ENCODE results near the gene RIN3.

RIN3 gene

DNA sequence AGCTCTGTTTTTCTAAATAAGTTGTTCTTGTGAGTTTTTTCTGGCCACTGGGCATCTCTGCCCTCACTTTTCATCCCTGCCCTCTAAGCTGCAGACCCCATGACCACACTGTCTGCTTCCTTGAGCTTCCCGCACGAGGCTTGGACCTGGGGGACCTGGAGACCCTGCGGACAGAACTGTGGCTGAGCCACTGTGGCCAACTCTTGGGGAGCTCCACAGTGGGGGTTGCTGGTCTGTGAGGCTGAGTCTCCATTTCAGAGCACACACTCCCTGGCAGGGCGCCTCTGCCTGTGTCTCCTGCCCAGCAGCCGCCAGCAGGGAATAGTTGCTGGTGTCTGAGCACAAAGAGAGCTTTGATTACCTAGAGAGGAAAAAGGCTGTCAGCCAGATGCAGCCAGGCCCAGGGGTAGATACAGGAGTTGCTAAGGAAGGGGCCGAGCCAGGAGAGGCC, 13.1 kb upstream of the RIN3 start:
- H3K36me3 ChIP-seq, result no peaks in the 10 kb centered on the region
- no peaks in the 10 kb centered on the region for H3K9me3 ChIP-seq (replicated peaks in 1 of 11)
- no peaks in the 10 kb centered on the region for H4K20me1 ChIP-seq
- H3K9ac ChIP-seq, result peak overlapping the region in 1 of 11 experiments; percentile 14; a peak in 1 of 22 replicates
- H3K4me2 ChIP-seq, result peak overlapping the region in 8 of 11 experiments; percentile 27 to 61 (median 50); a peak in 15 of 22 replicates
- no peak for TF ChIP-seq Cebpa-rat (IDR thresholded peaks at IDR 0.05)
- peaks cover 20 to 33% (median 31%) of the 10 kb centered on the region in 10 experiments for H3K4me1 ChIP-seq
- no peak overlapping the region for H3K27ac ChIP-seq
- H3K4me3 ChIP-seq, result no peak overlapping the region
- peaks cover 0 to 37% (median 0%) of the 10 kb centered on the region in 11 experiments; a peak in 3 of 22 replicates for H3K27me3 ChIP-seq

DNA sequence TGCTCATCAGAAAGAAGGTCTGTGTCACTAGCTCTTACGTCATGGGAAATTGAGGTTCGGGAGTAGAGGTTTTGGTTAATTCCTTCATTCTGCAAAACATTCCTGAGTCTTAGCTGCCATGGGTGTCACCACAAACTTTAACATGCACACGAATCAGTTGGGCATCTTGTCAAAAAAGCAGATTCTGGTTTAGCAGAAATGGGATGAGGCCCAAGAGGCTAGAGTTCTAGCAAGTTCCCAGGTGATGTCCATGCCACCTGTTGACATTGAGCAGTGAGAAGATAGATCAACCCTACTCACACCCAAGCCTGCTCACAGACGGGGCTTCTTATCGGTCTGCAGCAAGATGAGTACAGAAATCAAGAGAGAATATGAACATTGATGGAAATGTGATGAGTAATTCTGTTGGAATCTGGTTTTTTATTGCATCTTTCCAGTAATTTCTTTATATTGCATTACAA, 11.7 kb upstream of the RIN3 start:
- H3K4me2 ChIP-seq, result no peak overlapping the region
- H3K36me3 ChIP-seq, result no peaks in the 10 kb centered on the region
- H3K4me1 ChIP-seq, result peaks cover 24 to 39% (median 36%) of the 10 kb centered on the region in 10 experiments
- peaks cover 0 to 11% (median 0%) of the 10 kb centered on the region in 11 experiments; a peak in 3 of 22 replicates for H4K20me1 ChIP-seq
- H3K9ac ChIP-seq, result no peak overlapping the region
- H3K9me3 ChIP-seq (replicated peaks in 1 of 11), result no peaks in the 10 kb centered on the region
- H3K27me3 ChIP-seq, result peaks cover 0 to 37% (median 0%) of the 10 kb centered on the region in 11 experiments; a peak in 3 of 22 replicates
- H3K4me3 ChIP-seq, result no peak overlapping the region
- no peak for TF ChIP-seq Cebpa-rat (IDR thresholded peaks at IDR 0.05)
- no peak overlapping the region for H3K27ac ChIP-seq

DNA sequence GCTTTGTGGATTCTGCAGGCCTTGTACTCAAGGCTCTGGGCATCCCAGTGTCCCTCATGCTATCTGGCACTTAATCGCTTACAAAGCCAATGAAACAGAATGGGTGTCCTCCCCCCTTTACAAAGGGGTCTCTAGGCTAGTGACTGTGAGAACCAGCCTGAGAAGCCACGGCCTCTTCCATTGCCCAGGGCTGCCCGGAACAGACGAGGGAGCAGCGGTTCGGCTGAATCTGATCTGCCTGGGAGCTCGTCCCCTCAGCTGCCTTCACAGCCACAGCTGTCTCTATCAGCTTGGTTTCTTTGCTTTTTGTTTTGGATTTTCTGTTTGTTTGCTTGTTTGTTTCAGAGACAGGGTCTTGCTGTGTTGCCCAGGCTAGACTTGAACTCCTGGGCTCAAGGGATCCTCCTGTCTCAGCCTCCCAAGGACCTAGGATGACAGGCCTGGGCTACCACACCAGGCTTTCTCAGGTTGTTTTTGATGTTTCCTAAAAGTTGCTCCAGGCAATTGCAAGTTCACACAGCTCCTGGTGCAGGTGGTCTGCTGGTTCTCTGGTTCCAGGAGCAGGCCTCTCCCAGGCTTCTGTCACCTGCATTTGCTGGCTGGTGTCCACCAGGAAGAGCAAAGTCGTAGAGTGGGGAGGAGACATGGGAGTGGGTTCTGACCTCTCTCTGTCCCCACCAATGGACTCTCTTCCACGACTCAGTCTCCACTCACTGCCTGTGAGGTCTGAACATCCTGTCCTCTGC, 10.9 kb upstream of the RIN3 start:
- Histone ChIP-seq H3K27me3 (peaks cover 0 to 35% (median 0%) of the 10 kb centered on the region in 11 experiments; a peak in 3 of 22 replicates), H3K9ac (no peak overlapping the region), H3K27ac (no peak overlapping the region), H3K36me3 (no peaks in the 10 kb centered on the region), H3K4me2 (no peak overlapping the region), H3K4me3 (no peak overlapping the region), H3K4me1 (peaks cover 32 to 40% (median 36%) of the 10 kb centered on the region in 10 experiments), H4K20me1 (peaks cover 0 to 16% (median 0%) of the 10 kb centered on the region in 11 experiments; a peak in 3 of 22 replicates), H3K9me3 (replicated peaks in 1 of 11) (no peaks in the 10 kb centered on the region)
- TF ChIP-seq Cebpa-rat (IDR thresholded peaks at IDR 0.05), result no peak

DNA sequence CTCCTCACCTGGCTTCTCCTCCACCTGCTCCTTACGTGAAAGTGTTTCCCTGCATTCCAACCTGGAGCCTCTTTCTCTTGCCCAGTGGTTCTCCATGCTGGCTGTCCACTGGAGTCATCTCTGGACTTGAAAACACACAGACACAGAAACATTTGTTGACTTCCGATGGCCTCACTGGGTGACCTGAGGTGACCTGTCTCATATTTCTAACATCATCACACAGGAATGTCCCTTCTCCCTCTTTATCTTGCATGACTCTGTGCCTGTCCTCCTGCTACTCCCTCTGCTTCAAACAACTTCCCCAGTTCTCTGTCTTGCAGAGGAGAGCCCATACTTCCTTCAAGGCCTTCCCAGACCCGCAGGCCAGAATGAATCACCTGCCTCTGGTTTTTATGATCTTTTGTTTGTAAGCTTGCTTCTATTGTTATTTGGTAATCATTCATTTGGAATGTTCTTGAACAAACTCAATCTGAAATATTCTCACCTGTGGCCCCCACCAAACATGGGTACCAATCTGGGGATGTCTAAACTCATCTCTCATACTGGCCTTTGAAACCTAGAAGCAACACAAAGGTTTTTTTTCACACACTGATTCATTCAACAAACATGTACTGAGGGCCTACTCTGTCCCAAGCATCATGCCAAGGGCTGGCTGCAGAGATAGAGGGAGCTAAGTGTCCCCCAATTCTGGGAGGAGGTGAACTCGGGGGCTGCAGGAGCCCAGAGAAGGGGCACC, 9.7 kb upstream of the RIN3 start:
- Histone ChIP-seq H3K36me3 (no peaks in the 10 kb centered on the region), H3K9me3 (replicated peaks in 1 of 11) (no peaks in the 10 kb centered on the region), H3K4me3 (no peak overlapping the region), H3K4me1 (peaks cover 28 to 38% (median 32%) of the 10 kb centered on the region in 10 experiments), H3K9ac (no peak overlapping the region), H3K4me2 (peak overlapping the region in 3 of 11 experiments; percentile 10 to 41 (median 31); a peak in 5 of 22 replicates), H3K27ac (no peak overlapping the region), H4K20me1 (peaks cover 0 to 16% (median 0%) of the 10 kb centered on the region in 11 experiments; a peak in 3 of 22 replicates), H3K27me3 (peaks cover 0 to 35% (median 0%) of the 10 kb centered on the region in 11 experiments; a peak in 5 of 22 replicates)
- no peak for TF ChIP-seq Cebpa-rat (IDR thresholded peaks at IDR 0.05)

DNA sequence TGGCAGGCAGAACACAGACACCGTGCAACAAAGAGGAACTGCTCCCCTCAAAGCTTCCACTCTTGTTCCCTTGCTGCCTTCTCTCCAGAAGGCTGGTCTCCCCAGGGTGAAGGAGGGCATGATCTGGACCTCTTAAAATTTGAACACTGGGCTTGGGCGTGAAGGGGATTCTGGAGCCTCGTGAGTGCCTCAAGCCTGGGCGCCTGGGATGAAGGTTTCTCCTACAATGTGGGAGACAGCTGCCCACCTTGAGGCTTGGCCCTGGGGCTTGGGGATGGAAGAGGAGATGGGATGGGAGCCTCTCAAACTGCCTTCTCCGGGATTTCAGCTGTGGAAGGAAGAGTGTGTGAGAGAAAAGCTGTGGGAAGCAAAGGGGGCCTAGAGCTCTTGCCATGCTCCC, 7.8 kb upstream of the RIN3 start:
- H4K20me1 ChIP-seq, result peaks cover 0 to 16% (median 0%) of the 10 kb centered on the region in 11 experiments; a peak in 3 of 22 replicates
- peaks cover 0 to 41% (median 0%) of the 10 kb centered on the region in 11 experiments; a peak in 6 of 22 replicates for H3K27me3 ChIP-seq
- no peaks in the 10 kb centered on the region for H3K36me3 ChIP-seq
- peaks cover 19 to 38% (median 25%) of the 10 kb centered on the region in 10 experiments for H3K4me1 ChIP-seq
- peak overlapping the region in 10 of 11 experiments; percentile 63 to 91 (median 74); a peak in 18 of 22 replicates for H3K4me2 ChIP-seq
- no peak overlapping the region for H3K9ac ChIP-seq
- TF ChIP-seq Cebpa-rat (IDR thresholded peaks at IDR 0.05), result no peak
- H3K27ac ChIP-seq, result no peak overlapping the region
- H3K9me3 ChIP-seq (replicated peaks in 1 of 11), result no peaks in the 10 kb centered on the region
- H3K4me3 ChIP-seq, result no peak overlapping the region

DNA sequence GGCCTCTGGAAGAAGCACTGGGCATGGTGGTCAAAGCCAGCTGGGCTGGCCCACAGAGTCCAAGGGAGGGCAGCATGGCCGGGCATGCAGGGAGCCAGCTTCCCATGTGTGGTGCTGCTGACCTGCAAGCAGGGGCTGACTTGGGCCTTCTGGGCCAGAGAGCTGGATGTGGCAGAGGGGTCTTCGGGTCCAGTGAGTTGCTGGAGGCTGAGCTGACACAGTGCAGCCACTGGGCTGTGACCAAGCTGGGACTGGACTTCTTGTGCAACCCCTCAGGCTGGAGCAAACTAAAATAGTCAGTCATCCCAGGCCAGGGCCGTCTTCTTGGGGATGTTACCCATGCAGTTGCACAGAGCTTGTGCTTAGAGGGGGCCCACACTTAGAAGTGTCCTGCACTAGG, 7.3 kb upstream of the RIN3 start:
- Histone ChIP-seq H3K36me3 (no peaks in the 10 kb centered on the region), H3K4me3 (no peak overlapping the region), H3K4me1 (peaks cover 19 to 40% (median 24%) of the 10 kb centered on the region in 10 experiments), H4K20me1 (peaks cover 0 to 16% (median 0%) of the 10 kb centered on the region in 11 experiments; a peak in 3 of 22 replicates), H3K9ac (no peak overlapping the region; a peak in 1 of 22 replicates), H3K27me3 (peaks cover 0 to 45% (median 0%) of the 10 kb centered on the region in 11 experiments; a peak in 6 of 22 replicates), H3K4me2 (peak overlapping the region; percentile 48 to 91 (median 73)), H3K27ac (no peak overlapping the region; a peak in 1 of 22 replicates), H3K9me3 (replicated peaks in 1 of 11) (no peaks in the 10 kb centered on the region)
- TF ChIP-seq Cebpa-rat (IDR thresholded peaks at IDR 0.05), result no peak

DNA sequence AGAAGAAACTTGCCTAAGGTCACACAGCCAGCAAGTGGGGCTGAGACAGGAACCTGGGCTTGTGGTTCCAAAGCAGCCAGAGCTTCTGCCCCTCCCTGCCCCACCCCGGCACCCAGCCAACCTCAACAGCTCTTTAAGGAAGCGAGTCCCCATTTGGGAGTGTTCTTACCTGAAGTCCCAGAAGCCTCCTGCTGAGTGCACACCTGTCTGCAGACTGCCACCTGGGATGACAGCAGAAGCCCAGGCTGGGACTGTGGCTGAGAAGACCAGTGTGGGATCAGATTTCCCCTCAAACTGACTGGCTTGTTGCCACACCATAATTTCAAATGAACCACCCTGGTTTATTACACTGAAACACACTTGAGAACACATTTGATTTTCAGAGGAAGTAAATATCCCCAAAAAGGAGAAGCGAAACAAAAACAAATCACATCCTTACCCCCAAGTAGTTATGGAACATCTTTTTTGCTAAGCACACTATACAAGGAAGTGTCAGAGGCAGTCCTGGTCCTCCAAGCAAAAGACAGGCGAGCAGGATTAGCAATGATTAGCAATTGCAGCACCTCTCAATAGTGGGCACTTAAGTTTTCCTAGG, 6.3 kb upstream of the RIN3 start:
- Histone ChIP-seq H4K20me1 (peaks cover 0 to 16% (median 0%) of the 10 kb centered on the region in 11 experiments; a peak in 3 of 22 replicates), H3K4me2 (peak overlapping the region; percentile 48 to 91 (median 73)), H3K27ac (peak overlapping the region in 6 of 11 experiments; percentile 24 to 65 (median 47); a peak in 12 of 22 replicates), H3K9ac (peak overlapping the region in 3 of 11 experiments; percentile 1 to 30 (median 20); a peak in 2 of 22 replicates), H3K4me3 (no peak overlapping the region), H3K36me3 (no peaks in the 10 kb centered on the region), H3K4me1 (peaks cover 19 to 46% (median 24%) of the 10 kb centered on the region in 10 experiments), H3K9me3 (replicated peaks in 1 of 11) (no peaks in the 10 kb centered on the region), H3K27me3 (peaks cover 0 to 45% (median 0%) of the 10 kb centered on the region in 11 experiments; a peak in 6 of 22 replicates)
- TF ChIP-seq Cebpa-rat (IDR thresholded peaks at IDR 0.05), result no peak

DNA sequence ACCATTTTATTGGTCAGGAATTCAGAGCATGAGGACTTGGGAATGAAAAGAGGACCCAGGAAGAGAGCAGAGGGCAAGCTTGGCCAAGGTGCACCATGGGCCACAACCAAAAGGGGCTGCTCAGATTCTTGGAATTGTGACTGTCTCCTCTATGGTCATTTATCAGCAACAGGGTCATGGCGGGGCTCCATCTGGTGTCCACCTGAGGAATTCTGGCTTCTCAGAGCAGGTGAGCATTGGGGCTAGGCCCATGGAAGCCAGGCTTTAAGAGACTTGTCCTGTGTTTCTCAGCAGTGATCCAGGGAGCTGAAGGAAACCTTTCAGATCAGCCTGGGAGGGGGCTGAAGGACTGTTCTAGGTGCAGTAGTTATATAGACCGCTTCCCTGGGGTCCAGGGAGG, 2.6 kb upstream of the RIN3 start:
- Histone ChIP-seq H3K9ac (no peak overlapping the region), H4K20me1 (peaks cover 0 to 20% (median 0%) of the 10 kb centered on the region in 11 experiments; a peak in 4 of 22 replicates)
- no peak for TF ChIP-seq Cebpa-rat (IDR thresholded peaks at IDR 0.05)

More for the DNA sequence above, 2.6 kb upstream of the RIN3 start:
- H3K4me3 ChIP-seq, result no peak overlapping the region
- H3K9me3 ChIP-seq (replicated peaks in 1 of 11), result no peaks in the 10 kb centered on the region
- H3K27me3 ChIP-seq, result peaks cover 0 to 40% (median 13%) of the 10 kb centered on the region in 11 experiments; a peak in 16 of 22 replicates
- peaks cover 45 to 61% (median 52%) of the 10 kb centered on the region in 10 experiments for H3K4me1 ChIP-seq
- no peak overlapping the region for H3K27ac ChIP-seq
- no peaks in the 10 kb centered on the region for H3K36me3 ChIP-seq
- peak overlapping the region in 1 of 11 experiments; percentile 25; a peak in 3 of 22 replicates for H3K4me2 ChIP-seq

Data from BLaER1 treated with 17β-estradiol and CSF1 and Interleukin-3, amounts not matched to agents 10 nM and 100 nM (cell line).